ENCODE measurements around the gene RCAN1.

- TF ChIP-seq EZH2phosphoT487 (IDR thresholded peaks at IDR 0.05; ENCODE audit: low read depth, severe bottlenecking, unreplicated experiment) (no peak), EZH2 (IDR thresholded peaks at IDR 0.05; ENCODE audit: borderline replicate concordance) (no peak)
Observed at GRCh38 chr21:34510148-34511142, 104.5 kb downstream of the RCAN1 start.
